H1 (cell line): ENCODE measurements around the gene RGS9BP. TPM values are rescaled to one million over a fixed set of nuclear protein-coding genes. Genes with fewer than 3 reads are reported as not detected.
"Not testable (repeated sequence)": the region's sequence is repeated elsewhere in the genome, so short reads cannot be mapped to it uniquely, and the experiment has no call there.

Source experiments
- CTCF ChIA-PET: fragments of 300-600 bp; sonication (Branson Sonifier 250); formaldehyde crosslinking; loops from one replicate; lab custom pipeline; 2021; ENCODE audit not compliant: partially characterized antibody; lab: Charles Lee
- POLR2A ChIA-PET: fragments of 300-600 bp; sonication (Branson Sonifier 250); formaldehyde crosslinking; loops from one replicate; lab custom pipeline; 2021; ENCODE audit warnings: inconsistent platforms; ENCODE audit not compliant: partially characterized antibody; lab: Charles Lee
- DNase-seq, 2 experiments: peaks; one replicate each; pipeline versions ENCODE4 v3.0.0 to v3.0.0-alpha.2; 2010 to 2022; ENCODE audit warnings: low spot score in 2 of 2, low read depth in 1 of 2, mixed read lengths in 1 of 2
- FAIRE-seq: peaks from 2 replicates; lab custom pipeline; 2011; peaks lifted over from hg19 to GRCh38; lab: Jason Lieb, UNC
- H2AFZ ChIP-seq: 2 replicates; pipeline ENCODE4 v1.8.1; 2012; ENCODE audit warnings: low read length, inconsistent platforms
- H2AK5ac ChIP-seq: 2 replicates; pipeline ENCODE4 v1.6.1; 2013; ENCODE audit warnings: low read depth, low read length
- H2BK120ac ChIP-seq: replicated peaks from 2 replicates; pipeline ENCODE3; 2013; ENCODE audit warnings: low read depth, low read length, inconsistent platforms
- H2BK12ac ChIP-seq: 2 replicates; pipeline ENCODE4 v1.6.1; 2013; ENCODE audit warnings: low read depth, low read length
- H2BK15ac ChIP-seq: 2 replicates; pipeline ENCODE4 v1.6.1; 2013; ENCODE audit warnings: low read length
- H2BK20ac ChIP-seq: 2 replicates; pipeline ENCODE4 v1.6.1; 2013; ENCODE audit warnings: low read length
- H2BK5ac ChIP-seq: 2 replicates; pipeline ENCODE4 v1.6.1; 2013; ENCODE audit warnings: low read depth, low read length
- H3K14ac ChIP-seq: 2 replicates; pipeline ENCODE4 v1.6.1; 2013; ENCODE audit warnings: inconsistent platforms; ENCODE audit not compliant: insufficient read length
- H3K18ac ChIP-seq: 2 replicates; pipeline ENCODE4 v1.6.1; 2013; ENCODE audit warnings: low read length; ENCODE audit errors: extremely low read depth
- H3K23ac ChIP-seq: 2 replicates; pipeline ENCODE4 v1.6.1; 2013; ENCODE audit warnings: inconsistent platforms; ENCODE audit not compliant: insufficient read length
- H3K23me2 ChIP-seq: 2 replicates; pipeline ENCODE4 v1.6.1; 2013; ENCODE audit warnings: low read depth, low read length
- H3K27ac ChIP-seq: 2 replicates; pipeline ENCODE4 v1.6.1; 2011; ENCODE audit warnings: low read depth, low read length, inconsistent platforms
- H3K27me3 ChIP-seq, 4 experiments: replicated peaks in 1 of 4; 1 replicate in 1 of 4; 2 replicates in 3 of 4; pipeline versions ENCODE4 v1.6.1 to v1.8.1; 2011 to 2013; ENCODE audit warnings: low read length in 3 of 4, mild to moderate bottlenecking in 3 of 4, inconsistent platforms in 2 of 4, mixed read lengths in 2 of 4, moderate library complexity in 1 of 4; ENCODE audit not compliant: control insufficient read depth in 3 of 4, insufficient read depth in 3 of 4; ENCODE audit errors: extremely low read depth in 1 of 4
- H3K36me3 ChIP-seq, 4 experiments: 2 replicates each; pipeline versions ENCODE4 v1.6.1 to v1.8.1; 2011 to 2013; ENCODE audit warnings: mild to moderate bottlenecking in 4 of 4, low read length in 3 of 4, moderate library complexity in 2 of 4, control low read depth in 1 of 4, inconsistent platforms in 1 of 4; ENCODE audit not compliant: insufficient read depth in 4 of 4, control insufficient read depth in 2 of 4
- H3K4ac ChIP-seq: replicated peaks from 2 replicates; pipeline ENCODE3; 2013; ENCODE audit warnings: low read length, low read depth, mixed read lengths, inconsistent platforms; ENCODE audit not compliant: insufficient read length
- H3K4me1 ChIP-seq, 4 experiments: replicated peaks in 1 of 4; 1 replicate in 1 of 4; 2 replicates in 3 of 4; pipeline versions ENCODE4 v1.6.1 to v1.8.1; 2011 to 2013; ENCODE audit warnings: low read length in 3 of 4, inconsistent platforms in 2 of 4, mixed read lengths in 1 of 4; ENCODE audit not compliant: insufficient read depth in 4 of 4, control insufficient read depth in 3 of 4
- H3K4me2 ChIP-seq, 2 experiments: 2 replicates each; pipeline versions ENCODE4 v1.6.1 to v1.8.1; 2011 to 2013; ENCODE audit warnings: low read depth in 2 of 2, low read length in 2 of 2, control low read depth in 1 of 2, inconsistent platforms in 1 of 2, mild to moderate bottlenecking in 1 of 2; ENCODE audit not compliant: insufficient read depth in 1 of 2
- H3K4me3 ChIP-seq, 4 experiments: fragments of 200-600, 300-600 bp in 1 of 4; sonication (generic), shearing (Covaris generic), sonication (Bioruptor Twin) in 1 of 4; 2 replicates each; pipeline versions ENCODE4 v1.5.1 to v1.8.1; 2011 to 2016; ENCODE audit warnings: low read length in 4 of 4, low read depth in 3 of 4, control low read depth in 2 of 4, inconsistent platforms in 2 of 4, mild to moderate bottlenecking in 2 of 4, mixed read lengths in 1 of 4, moderate library complexity in 1 of 4; ENCODE audit not compliant: insufficient read depth in 2 of 4; ENCODE audit errors: extremely low read depth in 1 of 4
- H3K56ac ChIP-seq: replicated peaks from 2 replicates; pipeline ENCODE3; 2013; ENCODE audit warnings: low read depth, mild to moderate bottlenecking, mixed read lengths, low read length, inconsistent platforms; ENCODE audit not compliant: insufficient read length
- H3K79me1 ChIP-seq: 2 replicates; pipeline ENCODE4 v1.6.1; 2013; ENCODE audit warnings: low read depth, low read length, control low read depth
- H3K79me2 ChIP-seq, 2 experiments: 2 replicates each; pipeline versions ENCODE4 v1.6.1 to v1.8.1; 2012 to 2013; ENCODE audit warnings: low read length in 2 of 2, mild to moderate bottlenecking in 2 of 2, inconsistent platforms in 1 of 2; ENCODE audit not compliant: insufficient read depth in 2 of 2, control insufficient read depth in 1 of 2
- H3K9ac ChIP-seq, 4 experiments: replicated peaks in 1 of 4; 1 replicate in 1 of 4; 2 replicates in 3 of 4; pipeline versions ENCODE4 v1.6.1 to v1.8.1; 2011 to 2013; ENCODE audit warnings: low read depth in 3 of 4, low read length in 3 of 4, control low read depth in 2 of 4, mild to moderate bottlenecking in 2 of 4, moderate library complexity in 2 of 4, inconsistent platforms in 1 of 4; ENCODE audit errors: extremely low read depth in 1 of 4
- H3K9me3 ChIP-seq, 2 experiments: 2 replicates each; pipeline versions ENCODE4 v1.6.1 to v1.8.1; 2012 to 2013; ENCODE audit warnings: mild to moderate bottlenecking in 2 of 2, moderate library complexity in 2 of 2, control low read depth in 1 of 2, inconsistent platforms in 1 of 2, low read depth in 1 of 2, low read length in 1 of 2, mixed read lengths in 1 of 2; ENCODE audit not compliant: insufficient read depth in 2 of 2
- H4K20me1 ChIP-seq, 2 experiments: replicated peaks in 1 of 2; 2 replicates each; pipeline versions ENCODE3 to v1.8.1; 2011 to 2013; ENCODE audit warnings: inconsistent platforms in 2 of 2, low read length in 2 of 2, mild to moderate bottlenecking in 1 of 2; ENCODE audit not compliant: insufficient read depth in 2 of 2, control insufficient read depth in 1 of 2
- H4K5ac ChIP-seq: 2 replicates; pipeline ENCODE4 v1.6.1; 2013; ENCODE audit warnings: low read length, low read depth, mixed read lengths, inconsistent platforms; ENCODE audit not compliant: insufficient read length
- H4K8ac ChIP-seq: 2 replicates; pipeline ENCODE4 v1.8.0; 2013; ENCODE audit warnings: mild to moderate bottlenecking, moderate library complexity, low read length, inconsistent platforms; ENCODE audit not compliant: insufficient read depth; ENCODE audit errors: extremely low read depth
- H4K91ac ChIP-seq: replicated peaks from 2 replicates; pipeline ENCODE3; 2013; ENCODE audit warnings: low read length, mixed read lengths, inconsistent platforms; ENCODE audit not compliant: insufficient read length
- WGBS, 2 experiments: shearing (Covaris generic) in 1 of 2; methylation state at CpG; one replicate each; pipeline versions ENCODE4 v1.1.6 to v1.1.7; 2013 to 2015; ENCODE audit warnings: low lambda C conversion rate in 2 of 2, mixed read lengths in 2 of 2, inconsistent platforms in 1 of 2, low coverage in 1 of 2, missing lambda C conversion rate in 1 of 2; ENCODE audit not compliant: insufficient replicate concordance in 2 of 2, insufficient coverage in 1 of 2, insufficient read length in 1 of 2; ENCODE audit errors: extremely low coverage in 1 of 2, missing lambda C conversion rate in 1 of 2; 5-methylcytosine and 5-hydroxymethylcytosine counted together
- polyA plus RNA-seq, 7 experiments: library from polyadenylated mRNA; depleted of rRNA in 3 of 7; stranded (reverse) in 5 of 7; unstranded in 2 of 7; fragments of >200 nt in 5 of 7; fragments of 200-250 nt in 2 of 7; gene quantifications; 1 replicate in 5 of 7; 2 replicates in 1 of 7; 4 replicates in 1 of 7; pipeline versions ENCODE4 v1.2.1 to v1.2.3, GENCODE V29; 2011 to 2013; ENCODE audit warnings: missing spikeins in 2 of 7, mixed read lengths in 2 of 7
- total RNA-seq: library from RNA; stranded (reverse); fragmentation: NEBNext Ultra II Directional; extraction: Animal tissue kit (Norgen Biotek cat#: 25700); gene quantifications from 2 replicates; pipeline ENCODE4 v1.2.1, GENCODE V29; 2021

RGS9BP gene
- total and polyA plus RNA-seq, 2 of the 8 experiments (the other 6 are each of a cell fraction or from before 2014, with no cell fraction given) = 0.11 to 0.26 TPM

DNA sequence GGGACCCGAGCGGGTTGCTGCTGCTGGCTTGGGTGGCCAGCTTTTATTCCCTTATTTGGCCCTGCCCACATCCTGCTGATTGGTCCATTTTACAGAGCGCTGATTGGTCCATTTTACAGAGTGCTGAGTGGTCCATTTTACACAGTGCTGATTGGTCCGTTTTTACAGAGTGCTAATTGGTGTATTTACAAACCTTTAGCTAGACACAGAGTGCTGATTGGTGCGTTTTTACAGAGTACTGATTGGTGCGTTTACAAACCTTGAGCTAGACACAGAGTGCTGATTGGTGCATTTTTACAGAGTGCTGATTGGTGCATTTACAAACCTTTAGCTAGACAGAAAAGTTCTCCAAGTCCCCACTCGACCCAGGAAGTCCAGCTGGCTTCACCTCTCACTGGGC lies 24.5 kb downstream of the RGS9BP start:
- not testable (repeated sequence) for H3K23ac ChIP-seq, FAIRE-seq, H3K9me3 ChIP-seq, H3K4ac ChIP-seq, H3K79me1 ChIP-seq, H3K18ac ChIP-seq, H2BK20ac ChIP-seq, H2BK120ac ChIP-seq, H4K20me1 ChIP-seq, H4K91ac ChIP-seq, H3K23me2 ChIP-seq, H3K27me3 ChIP-seq, DNase-seq, H3K14ac ChIP-seq, H4K5ac ChIP-seq, H2BK15ac ChIP-seq, H4K8ac ChIP-seq, H2BK5ac ChIP-seq, H3K4me3 ChIP-seq, H3K36me3 ChIP-seq, H2BK12ac ChIP-seq, H3K27ac ChIP-seq, H3K4me2 ChIP-seq, H3K9ac ChIP-seq, H2AK5ac ChIP-seq, H3K56ac ChIP-seq, H3K4me1 ChIP-seq, H2AFZ ChIP-seq, H3K79me2 ChIP-seq
- ChIA-PET CTCF (interaction anchor here (0.6 to 1.7 kb wide), 4 partner anchors 16 to 93 kb away, joined by 3 to 6 read pairs (median 4); partner anchors contain the start of gene TDRD12), POLR2A (interaction anchor here (1.0 kb wide), 2 partner anchors 8 to 26 kb away, joined by 4 read pairs; partner anchors contain the start of gene NUDT19)
- WGBS, 2 experiments = 76% methylated on average over 7 of the region's 7 CpGs; no CpG with 5 or more reads in 1 of the 2 experiments
